Neural progenitor cell (in vitro differentiated cells): ENCODE results near the gene VPS33B. TPM values are rescaled to one million over a fixed set of nuclear protein-coding genes. Genes with fewer than 3 reads are reported as not detected.

Source experiments
- DNase-seq: peaks from one replicate; pipeline ENCODE4 v3.0.0-alpha.2; 2016; ENCODE audit warnings: low spot score
- H2AFZ ChIP-seq: fragments of 200-600 bp; sonication (generic); replicated peaks from 2 replicates; pipeline ENCODE4 v1.6.1; 2016; ENCODE audit warnings: antibody characterized with exemption
- H3F3A ChIP-seq: fragments of 200-600 bp; sonication (generic); 2 replicates; pipeline ENCODE4 v1.6.1; 2016; ENCODE audit warnings: antibody characterized with exemption, low read depth
- H3K27ac ChIP-seq: fragments of 200-600 bp; sonication (generic); 2 replicates; pipeline ENCODE4 v1.5.1; 2016; ENCODE audit warnings: mild to moderate bottlenecking
- H3K27me3 ChIP-seq: fragments of 200-600 bp; sonication (generic); 2 replicates; pipeline ENCODE4 v1.6.1; 2016; ENCODE audit warnings: mild to moderate bottlenecking, moderate library complexity
- H3K36me3 ChIP-seq: fragments of 200-600 bp; sonication (generic); 2 replicates; pipeline ENCODE4 v1.5.1; 2016
- H3K4me1 ChIP-seq: fragments of 200-600 bp; sonication (generic); 2 replicates; pipeline ENCODE4 v1.6.1; 2016; ENCODE audit warnings: mixed run types
- H3K4me2 ChIP-seq: fragments of 200-600 bp; sonication (generic); 2 replicates; pipeline ENCODE4 v1.6.1; 2016
- H3K4me3 ChIP-seq: fragments of 200-600 bp; sonication (generic); 2 replicates; pipeline ENCODE4 v1.5.1; 2016
- H3K79me2 ChIP-seq: fragments of 200-600 bp; sonication (generic); 2 replicates; pipeline ENCODE4 v1.6.1; 2016; ENCODE audit warnings: low read depth
- H3K9ac ChIP-seq: fragments of 200-600 bp; sonication (generic); 2 replicates; pipeline ENCODE4 v1.6.1; 2016
- H3K9me3 ChIP-seq: fragments of 200-600 bp; sonication (generic); 2 replicates; pipeline ENCODE4 v1.5.1; 2016; ENCODE audit warnings: low read depth
- H4K20me1 ChIP-seq: fragments of 200-600 bp; sonication (generic); 2 replicates; pipeline ENCODE4 v1.6.1; 2016; ENCODE audit warnings: low read depth
- H3K27ac Mint-ChIP-seq: 3 replicates; pipeline ENCODE4 v1.8.0; 2021; ENCODE audit warnings: mixed read lengths
- H3K27me3 Mint-ChIP-seq: 2 replicates; pipeline ENCODE4 v1.8.0; 2022; ENCODE audit warnings: low read depth, mild to moderate bottlenecking, inconsistent platforms, moderate library complexity, mixed read lengths; ENCODE audit not compliant: insufficient read depth
- H3K36me3 Mint-ChIP-seq: 3 replicates; pipeline ENCODE4 v1.8.0; 2021; ENCODE audit warnings: mixed read lengths
- H3K4me1 Mint-ChIP-seq: 3 replicates; pipeline ENCODE4 v1.8.0; 2021; ENCODE audit warnings: mixed read lengths
- H3K4me3 Mint-ChIP-seq: 3 replicates; pipeline ENCODE4 v1.8.0; 2021; ENCODE audit warnings: mild to moderate bottlenecking, moderate library complexity, mixed read lengths
- H3K9me3 Mint-ChIP-seq: 3 replicates; pipeline ENCODE4 v1.8.0; 2020; ENCODE audit warnings: mixed read lengths
- CTCF ChIP-seq: fragments of 200-600 bp; sonication (generic); IDR thresholded peaks from 2 replicates; pipeline ENCODE4 v1.5.1; 2017; ENCODE audit warnings: antibody characterized with exemption, mild to moderate bottlenecking
- EZH2 ChIP-seq: fragments of 200-600 bp; sonication (generic); IDR thresholded peaks from 2 replicates; pipeline ENCODE4 v1.6.1; 2017; ENCODE audit warnings: antibody characterized with exemption, mild to moderate bottlenecking, moderate library complexity
- EZH2phosphoT487 ChIP-seq: fragments of 200-600 bp; sonication (generic); IDR thresholded peaks from 2 replicates; pipeline ENCODE4 v1.6.1; 2017; ENCODE audit warnings: antibody characterized with exemption
- total RNA-seq: library from RNA; depleted of rRNA; stranded (reverse); fragments of >200 nt; gene quantifications from 2 replicates; pipeline ENCODE4 v1.2.3, GENCODE V29; 2015; ENCODE audit warnings: low replicate concordance

Gene VPS33B
- total RNA-seq, 1 donor from 2014 or later, result 13.9 TPM

- H2AFZ ChIP-seq, result no peak overlapping the region
- peaks cover 7% of the 10 kb centered on the region for H3K27me3 ChIP-seq
- no peak overlapping the region for H3K4me2 ChIP-seq
- H3K27ac ChIP-seq, result no peak overlapping the region
- TF ChIP-seq CTCF (no peak), EZH2phosphoT487 (no peak), EZH2 (no peak)
- Mint-ChIP-seq H3K36me3 (no peaks in the 10 kb centered on the region), H3K27me3 (peaks cover 8% of the 10 kb centered on the region), H3K9me3 (no peaks in the 10 kb centered on the region), H3K4me1 (no peaks in the 10 kb centered on the region), H3K4me3 (no peak overlapping the region), H3K27ac (no peak overlapping the region)
- no peaks in the 10 kb centered on the region for H3F3A ChIP-seq
- no peaks in the 10 kb centered on the region for H3K4me1 ChIP-seq
- H3K9me3 ChIP-seq, result no peaks in the 10 kb centered on the region
- H3K79me2 ChIP-seq, result no peaks in the 10 kb centered on the region
- H3K4me3 ChIP-seq, result no peak overlapping the region
- DNase-seq, result no peak
- H3K9ac ChIP-seq, result no peak overlapping the region
- no peaks in the 10 kb centered on the region for H3K36me3 ChIP-seq
- no peaks in the 10 kb centered on the region for H4K20me1 ChIP-seq
Observed at GRCh38 chr15:91043202-91043874, 20.9 kb upstream of the VPS33B start.

- H3K27me3 ChIP-seq, result no peaks in the 10 kb centered on the region
- no peaks in the 10 kb centered on the region for H3K9me3 ChIP-seq
- H3K36me3 ChIP-seq, result no peaks in the 10 kb centered on the region
- Mint-ChIP-seq H3K4me3 (no peak overlapping the region), H3K4me1 (no peaks in the 10 kb centered on the region), H3K27me3 (peaks cover 2% of the 10 kb centered on the region), H3K36me3 (no peaks in the 10 kb centered on the region), H3K9me3 (no peaks in the 10 kb centered on the region), H3K27ac (no peak overlapping the region)
- H4K20me1 ChIP-seq, result no peaks in the 10 kb centered on the region
- no peak overlapping the region for H3K9ac ChIP-seq
- H3K4me1 ChIP-seq, result no peaks in the 10 kb centered on the region
- no peak for DNase-seq
- H3K4me2 ChIP-seq, result no peak overlapping the region
- no peak for TF ChIP-seq EZH2
- H3K79me2 ChIP-seq, result no peaks in the 10 kb centered on the region
- H2AFZ ChIP-seq, result no peak overlapping the region
- H3K27ac ChIP-seq, result no peak overlapping the region
- H3F3A ChIP-seq, result no peaks in the 10 kb centered on the region
- H3K4me3 ChIP-seq, result no peak overlapping the region
Observed at GRCh38 chr15:91040856-91041255, 18.5 kb upstream of the VPS33B start.

GRCh38 chr15:91039996-91040395 is 17.6 kb upstream of the VPS33B start:
- no peak overlapping the region for H3K4me2 ChIP-seq
- H3F3A ChIP-seq, result no peaks in the 10 kb centered on the region
- no peaks in the 10 kb centered on the region for H3K4me1 ChIP-seq
- H3K4me3 Mint-ChIP-seq, result no peak overlapping the region
- no peak overlapping the region for H3K4me3 ChIP-seq
- no peak overlapping the region for H2AFZ ChIP-seq
- no peak overlapping the region for H3K9ac ChIP-seq
- H4K20me1 ChIP-seq, result no peaks in the 10 kb centered on the region
- H3K36me3 Mint-ChIP-seq, result no peaks in the 10 kb centered on the region
- TF ChIP-seq CTCF (no peak), EZH2phosphoT487 (no peak), EZH2 (no peak)
- no peaks in the 10 kb centered on the region for H3K27me3 ChIP-seq
- no peaks in the 10 kb centered on the region for H3K36me3 ChIP-seq
- no peaks in the 10 kb centered on the region for H3K79me2 ChIP-seq
- no peaks in the 10 kb centered on the region for H3K9me3 ChIP-seq
- no peaks in the 10 kb centered on the region for H3K4me1 Mint-ChIP-seq
- no peak for DNase-seq
- H3K27ac Mint-ChIP-seq, result no peak overlapping the region
- H3K9me3 Mint-ChIP-seq, result no peaks in the 10 kb centered on the region
- H3K27me3 Mint-ChIP-seq, result peaks cover 3% of the 10 kb centered on the region
- no peak overlapping the region for H3K27ac ChIP-seq

GRCh38 chr15:91032919-91033803 is 10.8 kb upstream of the VPS33B start:
- H3K36me3 Mint-ChIP-seq, result no peaks in the 10 kb centered on the region

More at GRCh38 chr15:91032919-91033803, 10.8 kb upstream of the VPS33B start:
- Histone ChIP-seq H2AFZ (peak overlapping the region; percentile 95), H3K9me3 (no peaks in the 10 kb centered on the region), H3K4me2 (peak overlapping the region; percentile 56), H3K36me3 (no peaks in the 10 kb centered on the region), H3K79me2 (no peaks in the 10 kb centered on the region), H3K4me3 (no peak overlapping the region), H4K20me1 (no peaks in the 10 kb centered on the region), H3K27me3 (no peaks in the 10 kb centered on the region), H3K9ac (no peak overlapping the region), H3F3A (no peaks in the 10 kb centered on the region), H3K27ac (no peak overlapping the region), H3K4me1 (no peaks in the 10 kb centered on the region)
- Mint-ChIP-seq H3K9me3 (no peaks in the 10 kb centered on the region), H3K4me3 (no peak overlapping the region), H3K27me3 (peaks cover 2% of the 10 kb centered on the region), H3K27ac (no peak overlapping the region), H3K4me1 (no peaks in the 10 kb centered on the region)
- DNase-seq, result peak; percentile 81
- TF ChIP-seq EZH2phosphoT487 (no peak), EZH2 (no peak), CTCF (peak; percentile 77)
